A549 (cell line): ENCODE results near the gene TANK. TPM values are rescaled to one million over a fixed set of nuclear protein-coding genes. Genes with fewer than 3 reads are reported as not detected.

Experiments used
- ATAC-seq, 2 experiments: fragments of 200-7000 bp in 1 of 2; fragments of >200 bp in 1 of 2; cut with Nextera tagmentation in 1 of 2; cut with Tn5 transposase in 1 of 2; 3 replicates each; pipeline versions ENCODE4 v1.8.0 to v1.9.1; 2018 to 2020; ENCODE audit warnings: mild to moderate bottlenecking in 1 of 2, moderate library complexity in 1 of 2
- CTCF ChIA-PET: fragments of 300-600 bp; sonication (Branson Sonifier 250); formaldehyde crosslinking; extraction: SDS; loops from one replicate; lab custom pipeline; 2021; ENCODE audit warnings: antibody characterized with exemption, inconsistent platforms; lab: Yijun Ruan, JAX
- POLR2A ChIA-PET: fragments of 350-600 bp; formaldehyde crosslinking; extraction: SDS; loops from one replicate; lab custom pipeline; 2021; ENCODE audit warnings: antibody characterized with exemption, inconsistent platforms; lab: Yijun Ruan, JAX
- DNase-seq, 2 experiments: peaks; one replicate each; pipeline versions ENCODE4 v3.0.0 to v3.0.0-alpha.2; 2011 to 2016; ENCODE audit warnings: low read depth in 1 of 2, low spot score in 1 of 2
- FAIRE-seq: peaks from 2 replicates; lab custom pipeline; 2011; peaks lifted over from hg19 to GRCh38; lab: Jason Lieb, UNC
- H3K27ac ChIP-seq, 2 experiments: fragments of >200 bp; sonication (Bioruptor Twin); formaldehyde crosslinking; 3 replicates each; pipeline ENCODE4 v1.5.1; 2016 to 2017
- H3K4me1 ChIP-seq: fragments of >200 bp; sonication (Bioruptor Twin); formaldehyde crosslinking; 3 replicates; pipeline ENCODE4 v1.6.1; 2016
- H3K4me2 ChIP-seq: fragments of >200 bp; sonication (Bioruptor Twin); formaldehyde crosslinking; 3 replicates; pipeline ENCODE4 v1.6.1; 2016
- H3K4me3 ChIP-seq: fragments of >200 bp; sonication (Bioruptor Twin); formaldehyde crosslinking; 3 replicates; pipeline ENCODE4 v1.5.1; 2016
- H3K9me3 ChIP-seq: fragments of >200 bp; sonication (Bioruptor Twin); formaldehyde crosslinking; 3 replicates; pipeline ENCODE4 v1.6.1; 2016
- CBX8 ChIP-seq: fragments of 200-600 bp; sonication (generic); IDR thresholded peaks from 2 replicates; pipeline ENCODE4 v1.6.1; 2016
- CEBPB ChIP-seq, 2 experiments: fragments of >200 bp in 1 of 2; sonication (Bioruptor Twin) in 1 of 2; formaldehyde crosslinking in 1 of 2; IDR thresholded peaks; 2 replicates each; pipeline ENCODE4 v1.6.1; 2012 to 2016
- CHD2 ChIP-seq: fragments of 150-350 bp; IDR thresholded peaks from 2 replicates; pipeline ENCODE4 v1.6.1; 2014; ENCODE audit warnings: low read length; ENCODE audit not compliant: partially characterized antibody
- EHF ChIP-seq: fragments of 250-450 bp; sonication (Bioruptor Pico); IDR thresholded peaks from 2 replicates; pipeline ENCODE4 v1.5.0; 2020; ENCODE audit warnings: mild to moderate bottlenecking
- ELK1 ChIP-seq: fragments of 150-350 bp; IDR thresholded peaks from 2 replicates; pipeline ENCODE4 v1.6.1; 2014; ENCODE audit warnings: low read depth, mild to moderate bottlenecking, low read length
- EP300 ChIP-seq, 2 experiments: fragments of >200 bp; sonication (Bioruptor Twin); formaldehyde crosslinking; IDR thresholded peaks; 2 replicates in 1 of 2; 3 replicates in 1 of 2; pipeline ENCODE4 v1.6.1; 2016 to 2017
- FOSB ChIP-seq: fragments of 250-450 bp; sonication (Bioruptor Pico); IDR thresholded peaks from 2 replicates; pipeline ENCODE4 v1.5.0; 2020; ENCODE audit warnings: mild to moderate bottlenecking, moderate library complexity
- FOSL2 ChIP-seq, 2 experiments: fragments of 450-650 bp in 1 of 2; fragments of >200 bp in 1 of 2; sonication (Bioruptor Twin) in 1 of 2; formaldehyde crosslinking; IDR thresholded peaks; 2 replicates each; pipeline versions ENCODE4 v1.5.0 to v1.6.1; 2016 to 2020; ENCODE audit warnings: mild to moderate bottlenecking in 1 of 2, moderate library complexity in 1 of 2
- GATA3 ChIP-seq: IDR thresholded peaks from 2 replicates; pipeline ENCODE4 v1.6.1; 2012; ENCODE audit warnings: borderline replicate concordance
- JUN ChIP-seq, 2 experiments: fragments of >200 bp; sonication (Bioruptor Twin); formaldehyde crosslinking; IDR thresholded peaks; 2 replicates in 1 of 2; 3 replicates in 1 of 2; pipeline ENCODE4 v1.6.1; 2016 to 2017
- NFE2L2 ChIP-seq: fragments of 150-350 bp; conservative IDR thresholded peaks from 2 replicates; pipeline ENCODE4 v1.6.1; 2014; ENCODE audit warnings: low read length
- NR3C1 ChIP-seq: fragments of >200 bp; sonication (Bioruptor Twin); formaldehyde crosslinking; IDR thresholded peaks from 3 replicates; pipeline ENCODE4 v1.6.1; 2017
- RARB ChIP-seq: fragments of 250-450 bp; sonication (Bioruptor Pico); IDR thresholded peaks from 2 replicates; pipeline ENCODE4 v1.8.0; 2021; ENCODE audit warnings: mild to moderate bottlenecking, moderate library complexity
- REST ChIP-seq: fragments of 200-600 bp; sonication (generic); IDR thresholded peaks from 2 replicates; pipeline ENCODE4 v1.6.1; 2016; ENCODE audit warnings: antibody characterized with exemption, mild to moderate bottlenecking, moderate library complexity
- RFX5 ChIP-seq: fragments of 450-650 bp; IDR thresholded peaks from 2 replicates; pipeline ENCODE4 v1.7.1; 2014; ENCODE audit warnings: antibody characterized with exemption, mild to moderate bottlenecking, moderate library complexity
- RNF2 ChIP-seq: fragments of 200-600 bp; sonication (generic); IDR thresholded peaks from 2 replicates; pipeline ENCODE4 v1.6.1; 2016; ENCODE audit warnings: low read depth, mild to moderate bottlenecking, antibody characterized with exemption, moderate library complexity, borderline replicate concordance
- TFCP2L1 ChIP-seq: fragments of 250-450 bp; sonication (Bioruptor Pico); IDR thresholded peaks from 2 replicates; pipeline ENCODE4 v1.5.0; 2021; ENCODE audit warnings: mild to moderate bottlenecking
- ZNF302 ChIP-seq: fragments of 250-450 bp; sonication (Bioruptor Pico); IDR thresholded peaks from 2 replicates; pipeline ENCODE4 v1.9.0; 2021; ENCODE audit warnings: inconsistent platforms, mild to moderate bottlenecking, moderate library complexity
- ZSCAN20 ChIP-seq: fragments of 250-450 bp; sonication (Bioruptor Pico); IDR thresholded peaks from 2 replicates; pipeline ENCODE4 v1.8.0; 2022; ENCODE audit warnings: mild to moderate bottlenecking, moderate library complexity
- WGBS: methylation state at CpG from one replicate; pipeline ENCODE4 v1.1.6; 2017; ENCODE audit errors: missing lambda C conversion rate; 5-methylcytosine and 5-hydroxymethylcytosine counted together
- polyA plus RNA-seq, 4 experiments: library from polyadenylated mRNA; depleted of rRNA in 3 of 4; stranded (reverse); fragments of >200 nt; fragmentation: RNase III in 1 of 4; extraction: RNeasy Plus Mini Kit Qiagen cat#74134 plus additional on column Dnase treatment in 1 of 4; gene quantifications; 2 replicates in 3 of 4; 3 replicates in 1 of 4; pipeline ENCODE4 v1.2.3, GENCODE V29; 2011 to 2017

The TANK gene
- polyA plus RNA-seq, 2 of the 4 experiments (the other 2 are of a cell fraction), result 59.6 to 76.3 TPM

GRCh38 chr2:161217597-161218185, 57.5 kb downstream of the TANK start:
- CTCF ChIA-PET, result interaction anchor here (0.9 kb wide), 1 partner anchor 23 kb away, joined by 4 read pairs; no protein-coding TSS in a partner anchor
- no peak overlapping the region for H3K4me2 ChIP-seq
- no peak for TF ChIP-seq NFE2L2
- no peak for TF ChIP-seq ZNF302 (CRISPR knock-in tag)
- TF ChIP-seq GATA3, result no peak
- no peak for TF ChIP-seq FOSL2 (IDR thresholded peaks at IDR 0.05)
- no peak for TF ChIP-seq FOSL2 (CRISPR knock-in tag; IDR thresholded peaks at IDR 0.05)
- no peak for TF ChIP-seq RFX5
- no peak for TF ChIP-seq NR3C1
- TF ChIP-seq ZSCAN20 (CRISPR knock-in tag), result no peak
- TF ChIP-seq EP300 (IDR thresholded peaks at IDR 0.05), result no peak
- no peak for TF ChIP-seq RNF2
- no peak for TF ChIP-seq RARB (CRISPR knock-in tag)
- TF ChIP-seq CBX8, result no peak
- no peak for TF ChIP-seq JUN (IDR thresholded peaks at IDR 0.05)
- no peak for TF ChIP-seq ELK1
- TF ChIP-seq EHF (CRISPR knock-in tag), result no peak
- no peak for TF ChIP-seq FOSB (CRISPR knock-in tag)
- TF ChIP-seq, all 56 proteins: peak for 0
- Histone ChIP-seq H3K9me3 (no peaks in the 10 kb centered on the region), H3K27ac (no peak overlapping the region), H3K4me1 (no peaks in the 10 kb centered on the region), H3K4me3 (no peak overlapping the region)
- WGBS, result 79% methylated on average over 3 of the region's 3 CpGs
- POLR2A ChIA-PET, result no interaction called here
- ATAC-seq (no peak), FAIRE-seq (no peak), DNase-seq (no peak)

- CTCF ChIA-PET, result no interaction called here
- no peak overlapping the region for H3K27ac ChIP-seq
- no peak for ATAC-seq
- no peak for FAIRE-seq
- no peak for TF ChIP-seq CHD2
- TF ChIP-seq EHF (CRISPR knock-in tag), result no peak
- TF ChIP-seq JUN (IDR thresholded peaks at IDR 0.05), result no peak
- no peak for TF ChIP-seq NR3C1
- TF ChIP-seq TFCP2L1, result no peak
- no peak for TF ChIP-seq CEBPB (IDR thresholded peaks at IDR 0.05)
- no peak for TF ChIP-seq REST
- no peak for TF ChIP-seq GATA3
- TF ChIP-seq ELK1, result no peak
- TF ChIP-seq, all 56 proteins: peak for 0
- POLR2A ChIA-PET, result no interaction called here
- DNase-seq, result no peak
- no peaks in the 10 kb centered on the region for H3K9me3 ChIP-seq
- no peak overlapping the region for H3K4me2 ChIP-seq
- no peak overlapping the region for H3K4me3 ChIP-seq
- H3K4me1 ChIP-seq, result no peaks in the 10 kb centered on the region
- WGBS, result 86% methylated on average over 1 of the region's 1 CpG
These were observed 59.0 kb downstream of the TANK start for GRCh38 chr2:161219211-161219610.
